PC-3 (cell line): Measurements from ENCODE around the gene LRRC8E.

Experiments
- CTCF ChIP-seq: fragments of 300-600 bp; sonication (generic); conservative IDR thresholded peaks from 2 replicates; pipeline ENCODE4 v1.5.1; 2017; ENCODE audit warnings: antibody characterized with exemption, low read depth, mild to moderate bottlenecking, low read length
- EZH2 ChIP-seq: fragments of 300-600 bp; sonication (generic); IDR thresholded peaks from one replicate; pipeline ENCODE4 v1.6.1; 2017; ENCODE audit warnings: antibody characterized with exemption, mild to moderate bottlenecking, low read length; ENCODE audit not compliant: unreplicated experiment

GRCh38 chr19:7862413-7862951, 25.8 kb upstream of the LRRC8E start:
- TF ChIP-seq CTCF (no peak), EZH2 (no peak)
